CD14-positive monocyte (primary cell): ENCODE results near the gene SLC19A2. TPM values are rescaled to one million over a fixed set of nuclear protein-coding genes. Genes with fewer than 3 reads are reported as not detected.

ENCODE experiments used
- DNase-seq, 3 donors: peaks; one replicate each; pipeline ENCODE4 v3.0.0-alpha.2; 2011 to 2022
- H2AFZ ChIP-seq: 2 replicates; pipeline ENCODE4 v1.6.0; 2012; ENCODE audit warnings: mild to moderate bottlenecking, low read depth, low read length, inconsistent platforms; ENCODE audit not compliant: insufficient read depth, poor library complexity, severe bottlenecking
- H3K27ac ChIP-seq, 2 donors: 1 replicate in 1 of 2; 2 replicates in 1 of 2; pipeline ENCODE4 v1.5.1; 2012 to 2013; ENCODE audit warnings: low read length in 2 of 2, control low read depth in 1 of 2, inconsistent platforms in 1 of 2, low read depth in 1 of 2, mild to moderate bottlenecking in 1 of 2
- H3K27me3 ChIP-seq, 2 donors: one replicate each; pipeline versions ENCODE4 v1.6.0 to v1.6.1; 2011 to 2013; ENCODE audit warnings: low read length in 2 of 2; ENCODE audit not compliant: control insufficient read depth in 2 of 2, insufficient read depth in 2 of 2
- H3K36me3 ChIP-seq, 2 donors: replicated peaks in 1 of 2; 1 replicate in 1 of 2; 2 replicates in 1 of 2; pipeline versions ENCODE4 v1.5.1 to v1.6.1; 2012 to 2013; ENCODE audit warnings: low read length in 2 of 2, control low read depth in 1 of 2, inconsistent platforms in 1 of 2, mild to moderate bottlenecking in 1 of 2; ENCODE audit not compliant: insufficient read depth in 2 of 2, control insufficient read depth in 1 of 2
- H3K4me1 ChIP-seq, 2 donors: 1 replicate in 1 of 2; 2 replicates in 1 of 2; pipeline versions ENCODE4 v1.5.1 to v1.6.1; 2012 to 2013; ENCODE audit warnings: low read length in 2 of 2, control low read depth in 1 of 2, inconsistent platforms in 1 of 2, mild to moderate bottlenecking in 1 of 2, moderate library complexity in 1 of 2; ENCODE audit not compliant: insufficient read depth in 2 of 2, control insufficient read depth in 1 of 2
- H3K4me2 ChIP-seq: replicated peaks from 2 replicates; pipeline ENCODE3; 2012; ENCODE audit warnings: low read length, moderate library complexity, mild to moderate bottlenecking; ENCODE audit not compliant: poor library complexity, severe bottlenecking; ENCODE audit errors: extremely low read depth
- H3K4me3 ChIP-seq, 3 experiments: fragments of 200-600 bp in 1 of 3; sonication (generic) in 1 of 3; replicated peaks in 1 of 3; 1 replicate in 2 of 3; 2 replicates in 1 of 3; pipeline ENCODE4 v1.5.1; 2011 to 2013; ENCODE audit warnings: low read length in 3 of 3, mild to moderate bottlenecking in 3 of 3, control low read depth in 2 of 3, low read depth in 2 of 3, inconsistent platforms in 1 of 3, moderate library complexity in 1 of 3
- H3K79me2 ChIP-seq: 2 replicates; pipeline ENCODE4 v1.6.0; 2012; ENCODE audit warnings: mild to moderate bottlenecking, control low read depth, inconsistent platforms, low read length, moderate library complexity; ENCODE audit not compliant: insufficient read depth
- H3K9ac ChIP-seq: 2 replicates; pipeline ENCODE4 v1.6.0; 2017; ENCODE audit warnings: low read length, mild to moderate bottlenecking; ENCODE audit not compliant: insufficient read depth, poor library complexity, severe bottlenecking
- H3K9me3 ChIP-seq, 2 donors: replicated peaks in 1 of 2; 1 replicate in 1 of 2; 2 replicates in 1 of 2; pipeline versions ENCODE4 v1.5.1 to v1.6.1; 2012 to 2013; ENCODE audit warnings: low read length in 2 of 2, control low read depth in 1 of 2; ENCODE audit not compliant: control insufficient read depth in 1 of 2, insufficient read depth in 1 of 2
- H4K20me1 ChIP-seq: 2 replicates; pipeline ENCODE4 v1.6.0; 2012; ENCODE audit warnings: mild to moderate bottlenecking, low read length, control low read depth, moderate library complexity; ENCODE audit not compliant: insufficient read depth
- H3K27ac Mint-ChIP-seq, 7 donors: one replicate each; pipeline ENCODE4 v1.8.0; 2020; ENCODE audit warnings: mild to moderate bottlenecking in 7 of 7, mixed read lengths in 7 of 7, moderate library complexity in 6 of 7, inconsistent platforms in 2 of 7
- H3K27me3 Mint-ChIP-seq, 3 donors: one replicate each; pipeline ENCODE4 v1.8.0; 2021 to 2022; ENCODE audit warnings: low read depth in 3 of 3, mild to moderate bottlenecking in 3 of 3, mixed read lengths in 3 of 3, moderate library complexity in 3 of 3, inconsistent platforms in 1 of 3
- H3K36me3 Mint-ChIP-seq, 2 donors: one replicate each; pipeline ENCODE4 v1.8.0; 2020; ENCODE audit warnings: mixed read lengths in 2 of 2, inconsistent platforms in 1 of 2, mild to moderate bottlenecking in 1 of 2
- H3K4me1 Mint-ChIP-seq: one replicate; pipeline ENCODE4 v1.8.0; 2020; ENCODE audit warnings: mild to moderate bottlenecking, mixed read lengths
- H3K4me3 Mint-ChIP-seq, 2 donors: one replicate each; pipeline ENCODE4 v1.8.0; 2020; ENCODE audit warnings: mild to moderate bottlenecking in 2 of 2, mixed read lengths in 2 of 2, moderate library complexity in 1 of 2
- H3K9me3 Mint-ChIP-seq, 7 donors: one replicate each; pipeline ENCODE4 v1.8.0; 2020 to 2022; ENCODE audit warnings: mixed read lengths in 7 of 7, mild to moderate bottlenecking in 6 of 7, moderate library complexity in 6 of 7, inconsistent platforms in 2 of 7
- WGBS: methylation state at CpG from one replicate; pipeline ENCODE4 v1.1.5; 2013; ENCODE audit warnings: missing lambda C conversion rate; ENCODE audit not compliant: insufficient coverage; 5-methylcytosine and 5-hydroxymethylcytosine counted together
- intact Hi-C, 2 donors: fragments of 100-400 bp; cut with micrococcal nuclease; formaldehyde crosslinking; loops; one replicate each; pipeline versions ENCODE4 v1.15.0 to v1.15.1; 2023
- polyA plus RNA-seq, 3 donors: library from polyadenylated mRNA; depleted of rRNA in 1 of 3; unstranded in 2 of 3; stranded (reverse) in 1 of 3; fragments of 300-500 nt in 2 of 3; fragments of >200 nt in 1 of 3; fragmentation: Illumina TruSeq in 2 of 3; gene quantifications; 1 replicate in 2 of 3; 2 replicates in 1 of 3; pipeline ENCODE4 v1.2.3, GENCODE V29; 2012 to 2021
- TF ChIP-seq, protein P1 (sequence below): fragments of 200-600 bp; IDR thresholded peaks from one replicate; pipeline ENCODE4 v1.8.0; 2022; ENCODE audit warnings: antibody characterized with exemption, mild to moderate bottlenecking

The SLC19A2 gene
- polyA plus RNA-seq, 3 donors: 0.52 to 3.2 (median 0.81) TPM

- peak overlapping the region in 1 of 2 donors; percentile 53 for H3K4me3 Mint-ChIP-seq
- H3K27ac Mint-ChIP-seq: peak overlapping the region; percentile 24 to 88 (median 74)
- DNase-seq: peak; percentile 17 to 45 (median 33)
These were observed 7.6 kb downstream of the SLC19A2 start for GRCh38 chr1:169478094-169478672.

GRCh38 chr1:169475806-169476387, 9.8 kb downstream of the SLC19A2 start:
- Mint-ChIP-seq H3K4me1 (peaks cover 12% of the 10 kb centered on the region), H3K27ac (no peak overlapping the region), H3K9me3 (no peaks in the 10 kb centered on the region), H3K4me3 (no peak overlapping the region), H3K36me3 (peaks cover 18 to 19% of the 10 kb centered on the region in 2 donors), H3K27me3 (peaks cover 0 to 3% (median 0%) of the 10 kb centered on the region in 3 donors)
- no peaks in the 10 kb centered on the region for H4K20me1 ChIP-seq
- H3K4me3 ChIP-seq: no peak overlapping the region
- H3K27ac ChIP-seq: no peak overlapping the region
- H3K36me3 ChIP-seq: no peaks in the 10 kb centered on the region
- DNase-seq: no peak
- TF ChIP-seq, protein P1, sequence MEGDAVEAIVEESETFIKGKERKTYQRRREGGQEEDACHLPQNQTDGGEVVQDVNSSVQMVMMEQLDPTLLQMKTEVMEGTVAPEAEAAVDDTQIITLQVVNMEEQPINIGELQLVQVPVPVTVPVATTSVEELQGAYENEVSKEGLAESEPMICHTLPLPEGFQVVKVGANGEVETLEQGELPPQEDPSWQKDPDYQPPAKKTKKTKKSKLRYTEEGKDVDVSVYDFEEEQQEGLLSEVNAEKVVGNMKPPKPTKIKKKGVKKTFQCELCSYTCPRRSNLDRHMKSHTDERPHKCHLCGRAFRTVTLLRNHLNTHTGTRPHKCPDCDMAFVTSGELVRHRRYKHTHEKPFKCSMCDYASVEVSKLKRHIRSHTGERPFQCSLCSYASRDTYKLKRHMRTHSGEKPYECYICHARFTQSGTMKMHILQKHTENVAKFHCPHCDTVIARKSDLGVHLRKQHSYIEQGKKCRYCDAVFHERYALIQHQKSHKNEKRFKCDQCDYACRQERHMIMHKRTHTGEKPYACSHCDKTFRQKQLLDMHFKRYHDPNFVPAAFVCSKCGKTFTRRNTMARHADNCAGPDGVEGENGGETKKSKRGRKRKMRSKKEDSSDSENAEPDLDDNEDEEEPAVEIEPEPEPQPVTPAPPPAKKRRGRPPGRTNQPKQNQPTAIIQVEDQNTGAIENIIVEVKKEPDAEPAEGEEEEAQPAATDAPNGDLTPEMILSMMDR: no peak
- no peak overlapping the region for H2AFZ ChIP-seq
- no peaks in the 10 kb centered on the region for H3K9me3 ChIP-seq
- no peak overlapping the region for H3K9ac ChIP-seq
- no peaks in the 10 kb centered on the region for H3K27me3 ChIP-seq
- H3K79me2 ChIP-seq: peaks cover 19% of the 10 kb centered on the region
- H3K4me2 ChIP-seq: no peak overlapping the region
- WGBS: no CpG with 5 or more reads among the region's 3 CpGs
- H3K4me1 ChIP-seq: peaks cover 10 to 23% of the 10 kb centered on the region in 2 donors
- intact Hi-C loops: no loop called here

More at GRCh38 chr1:169478094-169478672, 7.6 kb downstream of the SLC19A2 start:
- Histone ChIP-seq H3K27ac (peak overlapping the region; percentile 46 to 67), H2AFZ (no peak overlapping the region), H3K4me2 (no peak overlapping the region), H3K9ac (no peak overlapping the region), H3K36me3 (no peaks in the 10 kb centered on the region), H4K20me1 (no peaks in the 10 kb centered on the region), H3K79me2 (peaks cover 30% of the 10 kb centered on the region), H3K9me3 (no peaks in the 10 kb centered on the region), H3K4me3 (peak overlapping the region in 1 of 3 experiments; percentile 24), H3K4me1 (peaks cover 8 to 17% of the 10 kb centered on the region in 2 donors), H3K27me3 (no peaks in the 10 kb centered on the region)
- Mint-ChIP-seq H3K27me3 (peaks cover 0 to 3% (median 0%) of the 10 kb centered on the region in 3 donors), H3K9me3 (peaks cover 0 to 2% (median 0%) of the 10 kb centered on the region in 7 donors), H3K36me3 (peaks cover 15 to 21% of the 10 kb centered on the region in 2 donors), H3K4me1 (peaks cover 19% of the 10 kb centered on the region)
- 100% methylated on average over 1 of the region's 5 CpGs for WGBS
- intact Hi-C loops: no loop called here
- TF ChIP-seq, protein P1: no peak
